BLaER1 treated with 17β-estradiol and CSF1 and Interleukin-3, amounts not matched to agents 10 nM and 100 nM (cell line): ENCODE results near the gene ZSCAN16.
"Not testable (repeated sequence)": the region's sequence is repeated elsewhere in the genome, so short reads cannot be mapped to it uniquely, and the experiment has no call there.

Experiments used
- H3K27ac ChIP-seq, 11 experiments: shearing (Covaris generic); formaldehyde crosslinking; 2 replicates each; pipeline ENCODE4 v1.8.1; 2022
- H3K27me3 ChIP-seq, 11 experiments: shearing (Covaris generic); formaldehyde crosslinking; 2 replicates each; pipeline ENCODE4 v1.8.1; 2022
- H3K36me3 ChIP-seq, 11 experiments: shearing (Covaris generic); formaldehyde crosslinking; 2 replicates each; pipeline ENCODE4 v1.8.1; 2022
- H3K4me1 ChIP-seq, 10 experiments: shearing (Covaris generic); formaldehyde crosslinking; 2 replicates each; pipeline ENCODE4 v1.8.1; 2022
- H3K4me2 ChIP-seq, 11 experiments: shearing (Covaris generic); formaldehyde crosslinking; 2 replicates each; pipeline ENCODE4 v1.8.1; 2022
- H3K4me3 ChIP-seq, 10 experiments: shearing (Covaris generic); formaldehyde crosslinking; 2 replicates each; pipeline ENCODE4 v1.8.1; 2022
- H3K9ac ChIP-seq, 11 experiments: shearing (Covaris generic); formaldehyde crosslinking; 2 replicates each; pipeline ENCODE4 v1.8.1; 2022
- H3K9me3 ChIP-seq, 11 experiments: shearing (Covaris generic); formaldehyde crosslinking; replicated peaks in 1 of 11; 2 replicates each; pipeline ENCODE4 v1.8.1; 2022
- H4K20me1 ChIP-seq, 11 experiments: shearing (Covaris generic); formaldehyde crosslinking; 2 replicates each; pipeline ENCODE4 v1.8.1; 2022
- Cebpa-rat ChIP-seq, 11 experiments: shearing (Covaris generic); IDR thresholded peaks; 2 replicates each; pipeline ENCODE4 v1.8.1; 2022

Gene ZSCAN16

GRCh38 chr6:28117386-28118050 lies 6.9 kb upstream of the ZSCAN16 start:
- H3K9ac ChIP-seq: no peak overlapping the region
- no peaks in the 10 kb centered on the region for H3K4me1 ChIP-seq
- no peak overlapping the region for H3K4me3 ChIP-seq
- peaks cover 70 to 94% (median 85%) of the 10 kb centered on the region in 11 experiments for H3K36me3 ChIP-seq
- no peak for TF ChIP-seq Cebpa-rat (IDR thresholded peaks at IDR 0.05)
- H3K4me2 ChIP-seq: no peak overlapping the region
- H3K27ac ChIP-seq: no peak overlapping the region
- 0 out of 22 replicates have a peak, but pooled peaks cover 0 to 4% (median 0%) of the 10 kb centered on the region in 11 experiments for H4K20me1 ChIP-seq
- no peaks in the 10 kb centered on the region for H3K9me3 ChIP-seq
- no peaks in the 10 kb centered on the region for H3K27me3 ChIP-seq

- Histone ChIP-seq H3K27me3 (no peaks in the 10 kb centered on the region), H3K9ac (no peak overlapping the region), H3K4me3 (no peak overlapping the region), H3K4me2 (no peak overlapping the region), H3K36me3 (peaks cover 77 to 100% (median 91%) of the 10 kb centered on the region in 11 experiments), H3K4me1 (no peaks in the 10 kb centered on the region), H3K27ac (no peak overlapping the region), H4K20me1 (0 out of 22 replicates have a peak, but pooled peaks cover 0 to 4% (median 0%) of the 10 kb centered on the region in 11 experiments), H3K9me3 (no peaks in the 10 kb centered on the region)
- no peak for TF ChIP-seq Cebpa-rat (IDR thresholded peaks at IDR 0.05)
These were observed 6.2 kb upstream of the ZSCAN16 start for GRCh38 chr6:28118217-28118616.

GRCh38 chr6:28121876-28122275 lies 2.5 kb upstream of the ZSCAN16 start:
- no peak overlapping the region for H3K27ac ChIP-seq
- no peaks in the 10 kb centered on the region for H3K9me3 ChIP-seq
- H3K9ac ChIP-seq: no peak overlapping the region
- H3K4me2 ChIP-seq: no peak overlapping the region
- H3K27me3 ChIP-seq: no peaks in the 10 kb centered on the region
- peaks cover 20 to 30% (median 27%) of the 10 kb centered on the region in 10 experiments for H3K4me1 ChIP-seq
- no peak for TF ChIP-seq Cebpa-rat (IDR thresholded peaks at IDR 0.05)
- H3K4me3 ChIP-seq: no peak overlapping the region
- peaks cover 45 to 78% (median 64%) of the 10 kb centered on the region in 11 experiments for H3K36me3 ChIP-seq
- H4K20me1 ChIP-seq: peaks cover under 1 to 19% (median 13%) of the 10 kb centered on the region in 11 experiments; a peak in 13 of 22 replicates

GRCh38 chr6:28122283-28122682 lies 2.1 kb upstream of the ZSCAN16 start:
- peaks cover 44 to 78% (median 65%) of the 10 kb centered on the region in 11 experiments for H3K36me3 ChIP-seq
- H3K4me1 ChIP-seq: peaks cover 24 to 34% (median 31%) of the 10 kb centered on the region in 10 experiments
- H3K9ac ChIP-seq, H3K4me2 ChIP-seq, H3K27ac ChIP-seq, H3K4me3 ChIP-seq, H3K9me3 ChIP-seq, H3K27me3 ChIP-seq: not testable (repeated sequence)
- H4K20me1 ChIP-seq: peaks cover 4 to 21% (median 17%) of the 10 kb centered on the region in 11 experiments; a peak in 13 of 22 replicates

- peak overlapping the region; percentile 78 to 94 (median 90) for H3K4me2 ChIP-seq
- peak overlapping the region; percentile 79 to 87 (median 80) for H3K4me3 ChIP-seq
- peaks cover 24 to 40% (median 34%) of the 10 kb centered on the region in 10 experiments for H3K4me1 ChIP-seq
- H3K9me3 ChIP-seq: no peaks in the 10 kb centered on the region
- peak overlapping the region; percentile 74 to 86 (median 83) for H3K27ac ChIP-seq
- H3K27me3 ChIP-seq: no peaks in the 10 kb centered on the region
- H4K20me1 ChIP-seq: peaks cover 5 to 46% (median 33%) of the 10 kb centered on the region in 11 experiments; a peak in 15 of 22 replicates
- peak overlapping the region; percentile 80 to 87 (median 83) for H3K9ac ChIP-seq
- peaks cover 45 to 78% (median 65%) of the 10 kb centered on the region in 11 experiments for H3K36me3 ChIP-seq
- TF ChIP-seq Cebpa-rat (IDR thresholded peaks at IDR 0.05): no peak
These were observed 553 bp downstream of the ZSCAN16 start for GRCh38 chr6:28124971-28125353.

GRCh38 chr6:28125401-28125800 lies 992 bp downstream of the ZSCAN16 start:
- peak overlapping the region; percentile 78 to 94 (median 90) for H3K4me2 ChIP-seq
- H3K4me1 ChIP-seq: peaks cover 24 to 40% (median 34%) of the 10 kb centered on the region in 10 experiments
- H3K9me3 ChIP-seq: no peaks in the 10 kb centered on the region
- H4K20me1 ChIP-seq: peaks cover 7 to 49% (median 30%) of the 10 kb centered on the region in 11 experiments; a peak in 16 of 22 replicates
- peaks cover 45 to 78% (median 65%) of the 10 kb centered on the region in 11 experiments for H3K36me3 ChIP-seq
- H3K27me3 ChIP-seq: no peaks in the 10 kb centered on the region
- H3K4me3 ChIP-seq: peak overlapping the region; percentile 79 to 87 (median 80)
- no peak for TF ChIP-seq Cebpa-rat (IDR thresholded peaks at IDR 0.05)
- H3K27ac ChIP-seq: peak overlapping the region; percentile 74 to 86 (median 83)
- H3K9ac ChIP-seq: peak overlapping the region; percentile 80 to 87 (median 83)

GRCh38 chr6:28134015-28134414 lies 9.6 kb downstream of the ZSCAN16 start:
- peaks cover 3 to 44% (median 22%) of the 10 kb centered on the region in 11 experiments; a peak in 13 of 22 replicates for H4K20me1 ChIP-seq
- H3K4me1 ChIP-seq: peaks cover 38 to 51% (median 44%) of the 10 kb centered on the region in 10 experiments
- H3K27me3 ChIP-seq: no peaks in the 10 kb centered on the region
- H3K27ac ChIP-seq: peak overlapping the region in 4 of 11 experiments; percentile 58 to 75 (median 67); a peak in 6 of 22 replicates
- TF ChIP-seq Cebpa-rat (IDR thresholded peaks at IDR 0.05): no peak
- peak overlapping the region in 6 of 11 experiments; percentile 24 to 66 (median 44); a peak in 7 of 22 replicates for H3K9ac ChIP-seq
- peak overlapping the region; percentile 9 to 92 (median 41); a peak in 19 of 22 replicates for H3K4me2 ChIP-seq
- peak overlapping the region in 1 of 10 experiments; percentile 20; a peak in 1 of 20 replicates for H3K4me3 ChIP-seq
- H3K36me3 ChIP-seq: peaks cover 23 to 49% (median 42%) of the 10 kb centered on the region in 11 experiments
- no peaks in the 10 kb centered on the region for H3K9me3 ChIP-seq

- no peaks in the 10 kb centered on the region for H3K27me3 ChIP-seq
- H3K9me3 ChIP-seq: no peaks in the 10 kb centered on the region
- peaks cover 3 to 37% (median 20%) of the 10 kb centered on the region in 11 experiments; a peak in 12 of 22 replicates for H4K20me1 ChIP-seq
- no peak for TF ChIP-seq Cebpa-rat (IDR thresholded peaks at IDR 0.05)
- peak overlapping the region in 4 of 11 experiments; percentile 58 to 75 (median 67); a peak in 6 of 22 replicates for H3K27ac ChIP-seq
- peak overlapping the region in 4 of 11 experiments; percentile 43 to 66 (median 54); a peak in 6 of 22 replicates for H3K9ac ChIP-seq
- peak overlapping the region; percentile 9 to 92 (median 41); a peak in 19 of 22 replicates for H3K4me2 ChIP-seq
- H3K36me3 ChIP-seq: peaks cover 16 to 42% (median 35%) of the 10 kb centered on the region in 11 experiments
- H3K4me3 ChIP-seq: peak overlapping the region in 2 of 10 experiments; percentile 12 to 20; a peak in 1 of 20 replicates
- H3K4me1 ChIP-seq: peaks cover 38 to 57% (median 45%) of the 10 kb centered on the region in 10 experiments
These were observed 10.3 kb downstream of the ZSCAN16 start for GRCh38 chr6:28134716-28135115.

- Histone ChIP-seq H3K27ac (peak overlapping the region in 9 of 11 experiments; percentile 87 to 99 (median 95); a peak in 16 of 22 replicates), H3K36me3 (peaks cover 9 to 35% (median 28%) of the 10 kb centered on the region in 11 experiments; a peak in 21 of 22 replicates), H3K4me3 (peak overlapping the region; percentile 67 to 87 (median 76); a peak in 18 of 20 replicates), H3K9me3 (no peaks in the 10 kb centered on the region), H4K20me1 (peaks cover 3 to 30% (median 16%) of the 10 kb centered on the region in 11 experiments; a peak in 12 of 22 replicates), H3K4me2 (peak overlapping the region; percentile 74 to 97 (median 88); a peak in 21 of 22 replicates), H3K27me3 (no peaks in the 10 kb centered on the region), H3K4me1 (peaks cover 43 to 64% (median 51%) of the 10 kb centered on the region in 10 experiments), H3K9ac (peak overlapping the region; percentile 82 to 98 (median 94); a peak in 19 of 22 replicates)
- no peak for TF ChIP-seq Cebpa-rat (IDR thresholded peaks at IDR 0.05)
These were observed 11.0 kb downstream of the ZSCAN16 start for GRCh38 chr6:28135393-28135792.
